CD4-positive, CD25-positive, alpha-beta regulatory T cell (primary cell): Measurements from ENCODE around the gene CASTOR1. TPM values are rescaled to one million over a fixed set of nuclear protein-coding genes. Genes with fewer than 3 reads are reported as not detected.

Experiments
- ATAC-seq, 2 donors: fragments of 150-1000 bp; cut with Tn5 transposase; one replicate each; pipeline ENCODE4 v1.10.0; 2021; ENCODE audit warnings: low read depth in 2 of 2, moderate number of reproducible peaks in 2 of 2, moderate library complexity in 1 of 2
- DNase-seq, 3 donors: peaks; one replicate each; pipeline versions ENCODE4 v3.0.0 to v3.0.0-alpha.2; 2012 to 2022; ENCODE audit warnings: mixed read lengths in 1 of 3
- H3K27ac ChIP-seq: one replicate; pipeline ENCODE4 v1.7.0; 2013; ENCODE audit warnings: mild to moderate bottlenecking, low read length; ENCODE audit not compliant: insufficient read depth, poor library complexity, severe bottlenecking
- H3K27me3 ChIP-seq: one replicate; pipeline ENCODE4 v1.7.0; 2013; ENCODE audit warnings: low read length; ENCODE audit not compliant: control insufficient read depth, insufficient read depth
- H3K36me3 ChIP-seq: one replicate; pipeline ENCODE4 v1.7.0; 2013; ENCODE audit warnings: mild to moderate bottlenecking, low read length, moderate library complexity; ENCODE audit not compliant: control insufficient read depth, insufficient read depth
- H3K4me1 ChIP-seq: 2 replicates; pipeline ENCODE4 v1.7.0; 2013; ENCODE audit warnings: mild to moderate bottlenecking, low read length; ENCODE audit not compliant: insufficient read depth, control insufficient read depth, poor library complexity, severe bottlenecking
- H3K4me3 ChIP-seq: one replicate; pipeline ENCODE4 v1.7.0; 2013; ENCODE audit warnings: low read depth, mild to moderate bottlenecking, low read length, moderate library complexity
- H3K9me3 ChIP-seq, 2 experiments: 1 replicate in 1 of 2; 2 replicates in 1 of 2; pipeline ENCODE4 v1.7.0; 2013; ENCODE audit warnings: low read length in 2 of 2, mild to moderate bottlenecking in 1 of 2, moderate library complexity in 1 of 2; ENCODE audit not compliant: control insufficient read depth in 2 of 2
- H3K27ac Mint-ChIP-seq, 3 donors: one replicate each; pipeline ENCODE4 v1.8.0; 2020 to 2022; ENCODE audit warnings: mild to moderate bottlenecking in 3 of 3, mixed read lengths in 3 of 3, moderate library complexity in 2 of 3
- H3K27me3 Mint-ChIP-seq: one replicate; pipeline ENCODE4 v1.8.0; 2022; ENCODE audit warnings: mild to moderate bottlenecking, mixed read lengths
- H3K36me3 Mint-ChIP-seq: one replicate; pipeline ENCODE4 v1.8.0; 2020; ENCODE audit warnings: mixed read lengths
- H3K4me1 Mint-ChIP-seq, 4 donors: one replicate each; pipeline ENCODE4 v1.8.0; 2020 to 2022; ENCODE audit warnings: mixed read lengths in 4 of 4, mild to moderate bottlenecking in 1 of 4
- H3K4me3 Mint-ChIP-seq, 4 donors: one replicate each; pipeline ENCODE4 v1.8.0; 2020 to 2022; ENCODE audit warnings: mild to moderate bottlenecking in 4 of 4, mixed read lengths in 4 of 4, moderate library complexity in 3 of 4
- H3K9me3 Mint-ChIP-seq, 7 donors: one replicate each; pipeline ENCODE4 v1.8.0; 2020 to 2022; ENCODE audit warnings: mixed read lengths in 7 of 7, mild to moderate bottlenecking in 3 of 7, moderate library complexity in 2 of 7
- polyA plus RNA-seq, 4 donors: library from polyadenylated mRNA; unstranded; fragments of 300-500 nt; fragmentation: Illumina TruSeq; gene quantifications; one replicate each; pipeline ENCODE4 v1.2.3, GENCODE V29; 2021
- total RNA-seq: library from RNA; stranded (reverse); gene quantifications from one replicate; pipeline ENCODE4 v1.2.3, GENCODE V29; 2022

The CASTOR1 gene
- total and polyA plus RNA-seq, 5 donors from 2014 or later = 10.9 to 18.7 (median 12.1) TPM

- DNase-seq (peak in 1 of 3 donors; percentile 42), ATAC-seq (peak in 1 of 2 donors; percentile 37)
- H3K4me1 ChIP-seq = peaks cover 41% of the 10 kb centered on the region
- no peaks in the 10 kb centered on the region for H3K9me3 ChIP-seq
- H3K27me3 ChIP-seq = no peaks in the 10 kb centered on the region
- Mint-ChIP-seq H3K9me3 (no peaks in the 10 kb centered on the region), H3K27ac (peak overlapping the region; percentile 91 to 96 (median 92)), H3K36me3 (peaks cover 41% of the 10 kb centered on the region), H3K27me3 (no peaks in the 10 kb centered on the region), H3K4me3 (peak overlapping the region in 3 of 4 donors; percentile 39 to 70 (median 68)), H3K4me1 (peaks cover 5 to 79% (median 29%) of the 10 kb centered on the region in 4 donors)
- peak overlapping the region; percentile 62 for H3K27ac ChIP-seq
- no peak overlapping the region for H3K4me3 ChIP-seq
- peaks cover 83% of the 10 kb centered on the region for H3K36me3 ChIP-seq
Measured at GRCh38 chr22:30296324-30296723, 7.0 kb upstream of the CASTOR1 start.

GRCh38 chr22:30295576-30295975 is 6.3 kb upstream of the CASTOR1 start:
- H3K4me1 ChIP-seq = peaks cover 40% of the 10 kb centered on the region
- Mint-ChIP-seq H3K4me1 (peaks cover 5 to 74% (median 25%) of the 10 kb centered on the region in 4 donors), H3K36me3 (peaks cover 34% of the 10 kb centered on the region), H3K27me3 (no peaks in the 10 kb centered on the region), H3K27ac (peak overlapping the region; percentile 67 to 92 (median 91)), H3K4me3 (peak overlapping the region in 2 of 4 donors; percentile 28 to 82), H3K9me3 (no peaks in the 10 kb centered on the region)
- peaks cover 75% of the 10 kb centered on the region for H3K36me3 ChIP-seq
- ATAC-seq = no peak
- no peaks in the 10 kb centered on the region for H3K27me3 ChIP-seq
- DNase-seq = no peak
- no peak overlapping the region for H3K4me3 ChIP-seq
- H3K27ac ChIP-seq = no peak overlapping the region
- no peaks in the 10 kb centered on the region for H3K9me3 ChIP-seq

- Mint-ChIP-seq H3K4me3 (no peak overlapping the region), H3K9me3 (no peaks in the 10 kb centered on the region), H3K4me1 (peaks cover 5 to 74% (median 28%) of the 10 kb centered on the region in 4 donors), H3K27me3 (no peaks in the 10 kb centered on the region), H3K36me3 (peaks cover 34% of the 10 kb centered on the region), H3K27ac (peak overlapping the region in 2 of 3 donors; percentile 69 to 91)
- H3K9me3 ChIP-seq = no peaks in the 10 kb centered on the region
- peaks cover 69% of the 10 kb centered on the region for H3K36me3 ChIP-seq
- H3K4me3 ChIP-seq = no peak overlapping the region
- peaks cover 47% of the 10 kb centered on the region for H3K4me1 ChIP-seq
- ATAC-seq (no peak), DNase-seq (no peak)
- H3K27me3 ChIP-seq = no peaks in the 10 kb centered on the region
- no peak overlapping the region for H3K27ac ChIP-seq
Measured at GRCh38 chr22:30294830-30295229, 5.5 kb upstream of the CASTOR1 start.

DNA sequence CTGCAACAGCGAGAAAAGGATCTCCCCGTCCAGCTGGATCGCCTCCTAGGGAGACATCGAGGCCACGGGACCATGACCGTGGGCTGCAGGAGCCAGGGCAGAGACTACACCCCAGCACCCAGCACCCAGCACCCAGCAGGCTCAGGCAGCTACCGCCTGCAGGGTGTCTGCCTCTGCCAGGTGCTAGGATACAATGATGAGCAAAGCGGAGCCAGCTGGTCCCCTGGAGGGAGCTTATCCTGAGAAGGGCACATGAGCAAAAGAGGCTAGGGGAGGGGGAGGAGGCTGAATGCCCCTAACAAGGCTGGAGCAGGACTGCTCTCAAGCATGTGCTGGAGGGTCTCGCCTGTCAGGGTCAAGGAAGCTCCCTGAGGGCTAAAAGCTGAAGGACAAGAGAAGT is 4.8 kb upstream of the CASTOR1 start:
- ATAC-seq (no peak), DNase-seq (no peak)
- Mint-ChIP-seq H3K27ac (peak overlapping the region in 2 of 3 donors; percentile 55 to 62), H3K27me3 (no peaks in the 10 kb centered on the region), H3K9me3 (no peaks in the 10 kb centered on the region), H3K4me3 (no peak overlapping the region), H3K36me3 (peaks cover 34% of the 10 kb centered on the region), H3K4me1 (peaks cover 5 to 72% (median 27%) of the 10 kb centered on the region in 4 donors)
- Histone ChIP-seq H3K4me1 (peaks cover 49% of the 10 kb centered on the region), H3K9me3 (no peaks in the 10 kb centered on the region), H3K27me3 (no peaks in the 10 kb centered on the region), H3K4me3 (no peak overlapping the region), H3K27ac (no peak overlapping the region), H3K36me3 (peaks cover 62% of the 10 kb centered on the region)

DNA sequence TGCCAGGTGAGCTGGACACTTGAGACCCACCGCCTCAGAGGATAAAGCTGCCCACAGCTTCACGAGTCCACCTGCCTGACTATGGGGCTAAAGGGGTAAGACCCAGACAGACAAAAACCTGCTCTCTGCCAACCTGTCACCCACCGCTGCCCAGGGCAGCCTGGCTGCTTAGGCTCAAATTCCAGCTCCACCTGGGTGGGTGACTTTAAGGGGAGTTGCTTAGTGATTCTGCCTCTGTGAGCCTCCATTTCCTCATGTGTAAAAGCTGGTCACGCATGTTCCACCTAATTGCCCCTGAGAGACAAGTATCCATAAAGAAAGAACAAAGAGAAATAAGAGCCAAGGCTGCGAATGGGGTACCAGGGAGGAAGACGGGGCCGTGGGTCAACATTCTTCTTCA is 3.7 kb upstream of the CASTOR1 start:
- no peaks in the 10 kb centered on the region for H3K27me3 Mint-ChIP-seq
- H3K36me3 ChIP-seq = peaks cover 52% of the 10 kb centered on the region
- H3K36me3 Mint-ChIP-seq = peaks cover 27% of the 10 kb centered on the region
- DNase-seq = no peak
- H3K27ac Mint-ChIP-seq = peak overlapping the region in 2 of 3 donors; percentile 61 to 82
- no peaks in the 10 kb centered on the region for H3K9me3 Mint-ChIP-seq
- H3K27me3 ChIP-seq = no peaks in the 10 kb centered on the region
- H3K4me3 ChIP-seq = no peak overlapping the region
- ATAC-seq = no peak
- H3K27ac ChIP-seq = no peak overlapping the region
- H3K4me3 Mint-ChIP-seq = peak overlapping the region in 2 of 4 donors; percentile 6 to 51
- H3K4me1 Mint-ChIP-seq = peaks cover 8 to 68% (median 26%) of the 10 kb centered on the region in 4 donors
- no peaks in the 10 kb centered on the region for H3K9me3 ChIP-seq
- H3K4me1 ChIP-seq = peaks cover 54% of the 10 kb centered on the region

- Mint-ChIP-seq H3K27ac (peak overlapping the region; percentile 69 to 83 (median 76)), H3K4me3 (peak overlapping the region in 2 of 4 donors; percentile 51 to 56), H3K4me1 (peaks cover 14 to 64% (median 27%) of the 10 kb centered on the region in 4 donors), H3K9me3 (no peaks in the 10 kb centered on the region), H3K27me3 (no peaks in the 10 kb centered on the region), H3K36me3 (peaks cover 25% of the 10 kb centered on the region)
- Histone ChIP-seq H3K4me3 (no peak overlapping the region), H3K4me1 (peaks cover 56% of the 10 kb centered on the region), H3K27me3 (no peaks in the 10 kb centered on the region), H3K9me3 (no peaks in the 10 kb centered on the region), H3K27ac (no peak overlapping the region), H3K36me3 (peaks cover 45% of the 10 kb centered on the region)
- no peak for ATAC-seq
- DNase-seq = no peak
Measured at GRCh38 chr22:30292069-30292970, 3.0 kb upstream of the CASTOR1 start.

GRCh38 chr22:30291058-30291892 is 2.0 kb upstream of the CASTOR1 start:
- H3K4me3 ChIP-seq = no peak overlapping the region
- H3K36me3 ChIP-seq = peaks cover 38% of the 10 kb centered on the region
- Mint-ChIP-seq H3K9me3 (no peaks in the 10 kb centered on the region), H3K4me3 (peak overlapping the region in 2 of 4 donors; percentile 78 to 96), H3K4me1 (peaks cover 9 to 62% (median 23%) of the 10 kb centered on the region in 4 donors), H3K27me3 (no peaks in the 10 kb centered on the region), H3K36me3 (peaks cover 19% of the 10 kb centered on the region), H3K27ac (peak overlapping the region; percentile 76 to 93 (median 83))
- DNase-seq (no peak), ATAC-seq (no peak)
- H3K4me1 ChIP-seq = peaks cover 52% of the 10 kb centered on the region
- H3K9me3 ChIP-seq = no peaks in the 10 kb centered on the region
- H3K27me3 ChIP-seq = no peaks in the 10 kb centered on the region
- H3K27ac ChIP-seq = no peak overlapping the region
